IPS DF 4.7 (cell line): ENCODE data around the gene ANKRD9.

Source experiments
- DNase-seq: peaks from one replicate; pipeline ENCODE4 v3.0.0-alpha.2; 2013; ENCODE audit warnings: low spot score; ENCODE audit errors: extremely low read depth

Gene ANKRD9

GRCh38 chr14:102513899-102514772 lies 4.6 kb upstream of the ANKRD9 start:
- DNase-seq = no peak

- DNase-seq = no peak
These were observed 3.3 kb upstream of the ANKRD9 start for GRCh38 chr14:102512793-102513300.

- DNase-seq = no peak
These were observed 2.0 kb upstream of the ANKRD9 start for GRCh38 chr14:102511538-102511937.

GRCh38 chr14:102510616-102511520 lies 1.3 kb upstream of the ANKRD9 start:
- no peak for DNase-seq

GRCh38 chr14:102508774-102509745 lies 516 bp downstream of the ANKRD9 start:
- no peak for DNase-seq

- DNase-seq = no peak
These were observed 1.2 kb downstream of the ANKRD9 start for GRCh38 chr14:102508410-102508773.

- no peak for DNase-seq
These were observed 1.7 kb downstream of the ANKRD9 start for GRCh38 chr14:102507857-102508312.

GRCh38 chr14:102507081-102507856 lies 2.3 kb downstream of the ANKRD9 start:
- DNase-seq = no peak

GRCh38 chr14:102506626-102506925 lies 3.0 kb downstream of the ANKRD9 start:
- DNase-seq = no peak

- DNase-seq = no peak
These were observed 3.6 kb downstream of the ANKRD9 start for GRCh38 chr14:102505775-102506625.

GRCh38 chr14:102505000-102505619 lies 4.5 kb downstream of the ANKRD9 start:
- no peak for DNase-seq

GRCh38 chr14:102504328-102504999 lies 5.1 kb downstream of the ANKRD9 start:
- DNase-seq = no peak

- DNase-seq = no peak
These were observed 5.8 kb downstream of the ANKRD9 start for GRCh38 chr14:102503641-102504327.

- no peak for DNase-seq
These were observed 7.0 kb downstream of the ANKRD9 start for GRCh38 chr14:102502571-102502970.

GRCh38 chr14:102501751-102502315 lies 7.7 kb downstream of the ANKRD9 start:
- DNase-seq = no peak

GRCh38 chr14:102500713-102501112 lies 8.9 kb downstream of the ANKRD9 start:
- DNase-seq = no peak

GRCh38 chr14:102500158-102500662 lies 9.4 kb downstream of the ANKRD9 start:
- DNase-seq = no peak
